Lower leg skin (tissue), 4 donors: ENCODE data around the gene BBLN. TPM values are rescaled to one million over a fixed set of nuclear protein-coding genes. Genes with fewer than 3 reads are reported as not detected.

Experiments used
- DNase-seq, 2 donors: peaks; one replicate each; pipeline ENCODE4 v3.0.0-alpha.2; 2019; ENCODE audit warnings: low spot score in 2 of 2
- H3K4me3 ChIP-seq: fragments of 200-600 bp; sonication (generic); 2 replicates; pipeline ENCODE4 v1.5.1; 2017; ENCODE audit warnings: mild to moderate bottlenecking, low read depth; ENCODE audit not compliant: poor library complexity, severe bottlenecking
- POLR2A ChIP-seq, 2 donors: fragments of 450-650 bp; IDR thresholded peaks; one replicate each; pipeline ENCODE4 v1.6.1; 2016 to 2017; ENCODE audit warnings: antibody characterized with exemption in 2 of 2, mild to moderate bottlenecking in 1 of 2, moderate library complexity in 1 of 2
- WGBS, 2 donors: methylation state at CpG; one replicate each; pipeline ENCODE4 v1.1.5; 2018; 5-methylcytosine and 5-hydroxymethylcytosine counted together
- intact Hi-C: fragments of 100-400 bp; cut with DNase I; formaldehyde crosslinking; loops from one replicate; pipeline ENCODE4 v1.15.0; 2023; ENCODE audit warnings: low total_unique reads
- total RNA-seq, 4 donors: library from RNA; depleted of rRNA; stranded (reverse); fragments of >200 nt; gene quantifications; one replicate each; pipeline ENCODE4 v1.1.0, GENCODE V29; 2016
- TF ChIP-seq, protein P1 (sequence below), 3 donors: fragments of 450-650 bp; IDR thresholded peaks; one replicate each; pipeline ENCODE4 v1.5.1; 2016; ENCODE audit warnings: antibody characterized with exemption in 3 of 3, mild to moderate bottlenecking in 3 of 3, moderate library complexity in 2 of 3

The BBLN gene
- total RNA-seq, 4 donors from 2014 or later = 288 to 606 (median 392) TPM

DNA sequence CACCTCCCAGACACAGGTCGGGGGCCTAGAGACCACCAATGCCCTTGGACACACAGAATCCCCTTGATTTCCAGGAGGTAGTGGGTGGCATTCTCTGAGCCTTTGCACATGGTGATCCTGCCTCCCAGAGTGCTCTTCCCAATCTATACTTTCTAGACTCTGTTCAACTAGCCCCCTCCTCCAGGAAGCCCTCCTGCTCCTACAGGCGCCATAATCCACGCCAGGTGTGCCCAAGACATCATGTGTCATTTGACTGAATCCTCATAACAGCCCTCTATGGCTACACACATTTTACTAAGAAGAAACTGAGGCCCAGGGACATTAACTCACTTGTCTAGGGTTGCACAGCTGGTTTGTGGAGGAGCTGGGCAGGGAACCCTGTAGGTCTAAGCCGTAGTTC, 7.1 kb downstream of the BBLN start:
- TF ChIP-seq, protein P1, sequence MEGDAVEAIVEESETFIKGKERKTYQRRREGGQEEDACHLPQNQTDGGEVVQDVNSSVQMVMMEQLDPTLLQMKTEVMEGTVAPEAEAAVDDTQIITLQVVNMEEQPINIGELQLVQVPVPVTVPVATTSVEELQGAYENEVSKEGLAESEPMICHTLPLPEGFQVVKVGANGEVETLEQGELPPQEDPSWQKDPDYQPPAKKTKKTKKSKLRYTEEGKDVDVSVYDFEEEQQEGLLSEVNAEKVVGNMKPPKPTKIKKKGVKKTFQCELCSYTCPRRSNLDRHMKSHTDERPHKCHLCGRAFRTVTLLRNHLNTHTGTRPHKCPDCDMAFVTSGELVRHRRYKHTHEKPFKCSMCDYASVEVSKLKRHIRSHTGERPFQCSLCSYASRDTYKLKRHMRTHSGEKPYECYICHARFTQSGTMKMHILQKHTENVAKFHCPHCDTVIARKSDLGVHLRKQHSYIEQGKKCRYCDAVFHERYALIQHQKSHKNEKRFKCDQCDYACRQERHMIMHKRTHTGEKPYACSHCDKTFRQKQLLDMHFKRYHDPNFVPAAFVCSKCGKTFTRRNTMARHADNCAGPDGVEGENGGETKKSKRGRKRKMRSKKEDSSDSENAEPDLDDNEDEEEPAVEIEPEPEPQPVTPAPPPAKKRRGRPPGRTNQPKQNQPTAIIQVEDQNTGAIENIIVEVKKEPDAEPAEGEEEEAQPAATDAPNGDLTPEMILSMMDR (IDR thresholded peaks at IDR 0.05) = no peak
- no peak for TF ChIP-seq POLR2A (IDR thresholded peaks at IDR 0.05)
- intact Hi-C loops = no loop called here
- no peak for DNase-seq
- 100% methylated on average over 4 of the region's 4 CpGs for WGBS, 2 donors
- no peak overlapping the region for H3K4me3 ChIP-seq

DNA sequence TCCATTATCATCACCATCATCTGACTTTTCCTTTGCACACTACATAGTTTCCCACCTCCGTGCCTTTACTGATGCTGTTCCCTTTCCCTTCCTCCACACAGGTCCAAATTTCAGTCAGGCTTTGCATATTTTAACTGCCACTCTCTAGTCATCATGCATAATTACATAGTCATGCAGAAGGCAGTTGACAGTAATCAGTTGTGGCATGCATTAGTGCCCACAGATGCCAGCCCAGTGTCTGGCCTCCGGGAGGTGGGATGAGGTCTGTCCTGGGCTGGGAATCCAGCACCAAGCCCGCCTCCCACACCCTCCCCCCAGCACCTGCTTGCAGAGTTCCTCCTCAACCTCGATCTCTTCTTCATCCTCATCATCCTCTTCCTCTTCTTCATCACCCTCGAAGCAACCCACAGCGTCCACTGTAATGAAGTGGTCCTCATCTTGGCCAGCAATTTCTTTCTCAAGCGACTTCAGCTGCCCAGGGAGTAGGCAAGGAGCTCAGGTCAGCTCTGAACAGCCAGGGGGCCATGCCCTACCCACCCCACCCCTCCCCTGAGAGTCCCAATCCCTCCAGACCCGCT, 8.8 kb downstream of the BBLN start:
- TF ChIP-seq, protein P1 (IDR thresholded peaks at IDR 0.05) = no peak
- TF ChIP-seq POLR2A (IDR thresholded peaks at IDR 0.05) = no peak
- intact Hi-C loops = no loop called here
- no peak for DNase-seq
- no peak overlapping the region for H3K4me3 ChIP-seq
- 87 to 91% methylated on average over 8 of the region's 8 CpGs for WGBS, 2 donors

DNA sequence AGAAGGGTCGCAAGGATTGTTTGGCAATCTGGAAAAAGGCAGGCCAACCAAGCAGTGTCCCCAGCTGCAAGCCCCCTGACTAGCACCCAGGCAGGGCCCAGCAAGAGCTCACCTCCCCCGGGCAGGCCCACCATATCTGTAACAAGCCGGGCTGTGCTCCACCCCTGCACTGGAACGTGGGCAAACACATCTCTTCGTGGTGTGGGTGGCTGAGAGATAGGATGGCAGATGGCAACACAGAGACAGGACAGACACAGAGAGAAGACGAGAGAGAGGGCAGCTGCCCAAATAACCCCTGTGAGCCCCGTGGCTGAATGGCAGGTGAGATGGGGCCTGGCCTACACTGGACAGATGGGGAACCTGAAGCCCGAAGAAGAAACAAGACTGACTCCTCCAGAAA, 9.4 kb downstream of the BBLN start:
- DNase-seq = no peak
- no peak for TF ChIP-seq POLR2A (IDR thresholded peaks at IDR 0.05)
- TF ChIP-seq, protein P1 (IDR thresholded peaks at IDR 0.05) = no peak
- 92 to 94% methylated on average over 8 of the region's 8 CpGs for WGBS, 2 donors
- H3K4me3 ChIP-seq = no peak overlapping the region
- intact Hi-C loops = no loop called here

DNA sequence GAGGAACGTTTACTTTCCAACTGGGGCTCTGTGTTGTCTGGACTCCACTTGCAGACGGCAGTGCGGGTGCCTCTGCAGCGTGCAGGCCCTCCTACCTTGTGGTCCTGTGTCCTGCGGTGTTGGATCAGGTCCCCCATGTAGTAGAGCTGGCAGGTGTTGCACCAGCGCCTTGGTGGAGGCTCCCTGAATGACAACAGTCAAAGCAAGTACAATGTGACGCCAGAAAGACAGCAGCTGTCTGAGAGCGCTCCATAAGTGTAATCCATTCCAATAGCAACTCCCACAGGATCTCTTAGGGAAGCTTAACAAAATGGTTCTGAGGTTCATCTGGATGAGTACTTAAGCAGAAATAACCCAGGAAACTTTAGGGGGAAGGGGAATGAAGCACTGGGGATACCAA, 9.9 kb downstream of the BBLN start:
- no peak for DNase-seq
- H3K4me3 ChIP-seq = no peak overlapping the region
- TF ChIP-seq, protein P1 (IDR thresholded peaks at IDR 0.05) = no peak
- TF ChIP-seq POLR2A (IDR thresholded peaks at IDR 0.05) = no peak
- intact Hi-C loops = no loop called here
- WGBS, 2 donors = 81 to 82% methylated on average over 8 of the region's 8 CpGs

DNA sequence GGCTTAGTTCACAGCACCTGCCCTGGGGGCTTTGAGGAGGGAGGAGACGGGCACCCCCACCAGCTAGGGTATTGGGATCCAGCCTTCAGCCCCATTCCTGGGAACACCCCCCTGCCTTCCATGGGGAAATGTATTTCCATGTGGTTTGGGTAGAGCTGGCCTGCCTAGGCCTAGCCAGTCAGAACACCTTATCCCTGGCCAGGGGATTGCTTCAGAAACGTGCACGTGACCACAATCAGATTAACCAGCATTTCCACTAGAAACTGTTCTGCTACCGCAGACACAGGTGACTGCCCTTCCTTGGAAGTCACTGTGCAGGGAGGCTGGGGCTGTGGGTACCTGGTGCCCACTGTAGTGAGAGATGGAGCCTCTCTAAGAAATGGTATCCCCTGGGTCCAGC, 14.0 kb downstream of the BBLN start:
- WGBS, 2 donors = 80 to 96% methylated on average over 4 of the region's 4 CpGs
- intact Hi-C loops = no loop called here
- no peak for TF ChIP-seq POLR2A (IDR thresholded peaks at IDR 0.05)
- DNase-seq = no peak
- H3K4me3 ChIP-seq = no peak overlapping the region

DNA sequence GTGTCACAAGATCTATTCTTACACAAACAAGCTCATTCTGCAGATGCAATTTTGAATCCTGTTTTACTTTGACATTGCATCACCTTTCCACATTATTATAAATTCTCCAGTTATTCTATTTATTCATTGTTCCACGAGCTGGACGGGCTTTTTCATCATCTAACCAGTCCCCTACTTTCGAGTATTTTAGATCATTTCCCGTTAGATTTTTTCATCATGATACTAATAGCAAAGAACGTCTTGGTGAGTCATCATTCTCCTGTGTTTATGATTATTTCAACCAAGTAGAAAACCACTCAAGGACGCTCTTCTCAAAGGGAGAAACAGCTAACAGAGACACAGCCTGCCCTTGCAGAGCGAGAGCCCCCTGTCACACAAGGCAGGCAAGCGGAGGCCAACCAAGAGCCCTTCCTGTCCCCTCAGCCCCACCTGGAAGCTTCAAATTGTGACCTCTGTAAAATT, 15.1 kb downstream of the BBLN start:
- no peak for TF ChIP-seq POLR2A (IDR thresholded peaks at IDR 0.05)
- TF ChIP-seq, protein P1 (IDR thresholded peaks at IDR 0.05) = no peak
- intact Hi-C loops = no loop called here
- WGBS, 2 donors = 68 to 78% methylated on average over 8 of the region's 8 CpGs
- DNase-seq = no peak
- H3K4me3 ChIP-seq = no peak overlapping the region
